ENCODE measurements around the gene ADNP. TPM values are rescaled to one million over a fixed set of nuclear protein-coding genes. Genes with fewer than 3 reads are reported as not detected.

ADNP gene
- total and polyA plus RNA-seq, 2 donors (not counting 1 experiment from before 2014, with no cell fraction given) = 20.4 to 94.8 TPM

DNA sequence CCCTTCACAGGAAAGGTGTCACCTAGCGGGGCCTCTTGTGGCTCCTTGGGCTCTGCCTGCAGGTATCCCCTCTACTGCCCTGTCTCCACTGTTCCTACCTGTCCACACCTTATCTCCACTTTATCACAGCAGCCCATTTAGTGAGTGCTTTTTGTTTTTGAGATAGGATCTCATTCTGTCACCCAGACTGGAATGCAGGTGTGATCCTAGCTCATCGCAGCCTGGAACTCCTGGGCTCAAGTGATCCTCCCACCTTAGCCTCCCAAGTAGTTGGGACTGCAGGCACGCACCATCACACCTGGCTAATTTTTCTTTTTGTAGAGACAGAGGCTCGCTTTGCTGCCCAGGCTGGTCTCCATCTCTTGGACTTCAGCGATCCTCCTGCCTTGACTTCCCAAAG is 88.4 kb downstream of the ADNP start:
- H3K9me3 ChIP-seq (ENCODE audit: control extremely low read depth in 1 of 3, control insufficient read depth in 2 of 3, insufficient read depth in 1 of 3, low read length in 2 of 3) = no peaks in the 10 kb centered on the region
- no peak overlapping the region for H3K4me3 Mint-ChIP-seq
- intact Hi-C loops (cut with micrococcal nuclease) = loop anchor here (5.0 kb wide), 1 partner anchor 54 kb away; no protein-coding TSS in a partner anchor
- H3K27ac ChIP-seq (ENCODE audit: low read length in 2 of 2) = no peak overlapping the region
- H3K4me1 Mint-ChIP-seq = peaks cover 36% of the 10 kb centered on the region
- H3K27me3 Mint-ChIP-seq = no peaks in the 10 kb centered on the region
- ChIA-PET CTCF (interaction anchor here (0.6 kb wide), 1 partner anchor 50 kb away, joined by 4 read pairs; no protein-coding TSS in a partner anchor), POLR2A (no interaction called here)
- peaks cover 68% of the 10 kb centered on the region for H3K79me2 ChIP-seq (ENCODE audit: control insufficient read depth, insufficient read depth, low read length)
- no peak overlapping the region for H3K4me3 ChIP-seq (ENCODE audit: control extremely low read depth in 1 of 5, extremely low read depth in 1 of 5, insufficient read depth in 1 of 5, low read depth in 2 of 5, low read length in 4 of 5)
- TF ChIP-seq, protein P1, sequence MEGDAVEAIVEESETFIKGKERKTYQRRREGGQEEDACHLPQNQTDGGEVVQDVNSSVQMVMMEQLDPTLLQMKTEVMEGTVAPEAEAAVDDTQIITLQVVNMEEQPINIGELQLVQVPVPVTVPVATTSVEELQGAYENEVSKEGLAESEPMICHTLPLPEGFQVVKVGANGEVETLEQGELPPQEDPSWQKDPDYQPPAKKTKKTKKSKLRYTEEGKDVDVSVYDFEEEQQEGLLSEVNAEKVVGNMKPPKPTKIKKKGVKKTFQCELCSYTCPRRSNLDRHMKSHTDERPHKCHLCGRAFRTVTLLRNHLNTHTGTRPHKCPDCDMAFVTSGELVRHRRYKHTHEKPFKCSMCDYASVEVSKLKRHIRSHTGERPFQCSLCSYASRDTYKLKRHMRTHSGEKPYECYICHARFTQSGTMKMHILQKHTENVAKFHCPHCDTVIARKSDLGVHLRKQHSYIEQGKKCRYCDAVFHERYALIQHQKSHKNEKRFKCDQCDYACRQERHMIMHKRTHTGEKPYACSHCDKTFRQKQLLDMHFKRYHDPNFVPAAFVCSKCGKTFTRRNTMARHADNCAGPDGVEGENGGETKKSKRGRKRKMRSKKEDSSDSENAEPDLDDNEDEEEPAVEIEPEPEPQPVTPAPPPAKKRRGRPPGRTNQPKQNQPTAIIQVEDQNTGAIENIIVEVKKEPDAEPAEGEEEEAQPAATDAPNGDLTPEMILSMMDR (IDR thresholded peaks at IDR 0.05) = no peak
- TF ChIP-seq EZH2 (IDR thresholded peaks at IDR 0.05; ENCODE audit: borderline replicate concordance, insufficient read depth, low read depth, low read length, poor library complexity, severe bottlenecking) = no peak
- ATAC-seq (ENCODE audit: low read depth) (no peak), DNase-seq (no peak)
- peaks cover 14 to 35% of the 10 kb centered on the region in 2 donors for H3K4me1 ChIP-seq (ENCODE audit: control insufficient read depth in 2 of 2, insufficient read depth in 2 of 2, low read length in 2 of 2)
- H3K36me3 ChIP-seq (replicated peaks in 1 of 2; ENCODE audit: control extremely low read depth in 1 of 2, control insufficient read depth in 1 of 2, extremely low read depth in 1 of 2, insufficient read depth in 2 of 2, low read length in 1 of 2) = peaks cover 0 to 65% of the 10 kb centered on the region in 2 experiments
- H3K4me2 ChIP-seq (replicated peaks; ENCODE audit: low read depth, low read length, poor library complexity, severe bottlenecking) = no peak overlapping the region
- no peaks in the 10 kb centered on the region for H3K9me3 Mint-ChIP-seq (ENCODE audit: insufficient read depth)
- peaks cover 36% of the 10 kb centered on the region for H4K20me1 ChIP-seq (ENCODE audit: control insufficient read depth, insufficient read depth, low read length, poor library complexity, severe bottlenecking)
- H3K9ac ChIP-seq (ENCODE audit: low read length) = no peak overlapping the region
- no peaks in the 10 kb centered on the region for H3K27me3 ChIP-seq (replicated peaks in 1 of 4; ENCODE audit: control extremely low read depth in 1 of 4, control insufficient read depth in 3 of 4, insufficient read depth in 4 of 4, low read length in 3 of 4)
- H3K27ac Mint-ChIP-seq = peak overlapping the region; percentile 80
- no peak overlapping the region for H2AFZ ChIP-seq (ENCODE audit: insufficient read depth, low read depth, low read length, poor library complexity, severe bottlenecking)
- 93% methylated on average over 4 of the region's 5 CpGs for WGBS (ENCODE audit: insufficient coverage)

Small RNA genes within 50 kb of the gene (small RNA-seq; reads per million reads assigned to genes)
- not detected for gene TMSB4XP6 (ENCODE audit: insufficient read length, low read depth, low replicate concordance)

Other genes with a start within 250 kb of the ADNP start
- gene RIPOR3, start 239.9 kb downstream of the ADNP start, total RNA-seq = 0.27 TPM in 1 of 2 replicates, not detected in the other
- 0.09 TPM in 1 of 2 replicates, not detected in the other for gene RIPOR3, start 239.9 kb downstream of the ADNP start, polyA plus RNA-seq
- 6.0 and 10.1 TPM in 2 replicates for gene PARD6B, start 199.9 kb downstream of the ADNP start, total RNA-seq
- gene PARD6B, start 199.9 kb downstream of the ADNP start, polyA plus RNA-seq = 0.84 and 0.91 TPM in 2 replicates
- 88.2 and 91.0 TPM in 2 replicates for gene BCAS4, start 136.4 kb downstream of the ADNP start, total RNA-seq
- gene BCAS4, start 136.4 kb downstream of the ADNP start, polyA plus RNA-seq = 38.3 and 44.8 TPM in 2 replicates
- 35.2 and 37.5 TPM in 2 replicates for gene DPM1, start 27.1 kb upstream of the ADNP start, total RNA-seq
- 13.4 and 48.0 TPM in 2 replicates for gene DPM1, start 27.1 kb upstream of the ADNP start, polyA plus RNA-seq
- 7.6 and 7.9 TPM in 2 replicates for gene MOCS3, start 27.4 kb upstream of the ADNP start, total RNA-seq
- 0.91 and 1.0 TPM in 2 replicates for gene MOCS3, start 27.4 kb upstream of the ADNP start, polyA plus RNA-seq
- gene KCNG1, start 91.7 kb upstream of the ADNP start, total RNA-seq = 16.9 and 20.3 TPM in 2 replicates
- gene KCNG1, start 91.7 kb upstream of the ADNP start, polyA plus RNA-seq = 56.1 and 57.7 TPM in 2 replicates

All from B cell (primary cell).